ENCODE data around the gene FBN2. TPM values are rescaled to one million over a fixed set of nuclear protein-coding genes. Genes with fewer than 3 reads are reported as not detected.

The FBN2 gene
- total RNA-seq, 1 donor from 2014 or later, result 50.9 TPM

- DNase-seq (ENCODE audit: low read depth), result no peak
These were observed 222.4 kb downstream of the FBN2 start for GRCh38 chr5:128315671-128316070.

- DNase-seq (ENCODE audit: low read depth), result peak; percentile 17
These were observed 232.7 kb downstream of the FBN2 start for GRCh38 chr5:128305341-128305740.

- DNase-seq (ENCODE audit: low read depth), result no peak
These were observed 233.3 kb downstream of the FBN2 start for GRCh38 chr5:128304791-128305190.

- DNase-seq (ENCODE audit: low read depth), result peak; percentile 81
These were observed 234.0 kb downstream of the FBN2 start for GRCh38 chr5:128304088-128304487.

- no peak for DNase-seq (ENCODE audit: low read depth)
These were observed 234.5 kb downstream of the FBN2 start for GRCh38 chr5:128303593-128303992.

- DNase-seq (ENCODE audit: low read depth), result no peak
These were observed 237.9 kb downstream of the FBN2 start for GRCh38 chr5:128300181-128300580.

GRCh38 chr5:128290152-128290858, 247.7 kb downstream of the FBN2 start:
- peak; percentile 72 for DNase-seq (ENCODE audit: low read depth)

GRCh38 chr5:128287740-128288139, 250.3 kb downstream of the FBN2 start:
- no peak for DNase-seq (ENCODE audit: low read depth)

GRCh38 chr5:128284236-128284635, 253.8 kb downstream of the FBN2 start:
- peak; percentile 61 for DNase-seq (ENCODE audit: low read depth)

- DNase-seq (ENCODE audit: low read depth), result no peak
These were observed 258.7 kb downstream of the FBN2 start for GRCh38 chr5:128279345-128279744.

GRCh38 chr5:128276537-128277216, 261.4 kb downstream of the FBN2 start:
- DNase-seq (ENCODE audit: low read depth), result no peak

- no peak for DNase-seq (ENCODE audit: low read depth)
These were observed 263.6 kb downstream of the FBN2 start for GRCh38 chr5:128274441-128274840.

GRCh38 chr5:128273736-128274135, 264.3 kb downstream of the FBN2 start:
- no peak for DNase-seq (ENCODE audit: low read depth)

- DNase-seq (ENCODE audit: low read depth), result peak; percentile 84
These were observed 266.1 kb downstream of the FBN2 start for GRCh38 chr5:128271859-128272464.

GRCh38 chr5:128271071-128271470, 267.0 kb downstream of the FBN2 start:
- no peak for DNase-seq (ENCODE audit: low read depth)

- DNase-seq (ENCODE audit: low read depth), result no peak
These were observed 273.3 kb downstream of the FBN2 start for GRCh38 chr5:128264564-128265360.

- DNase-seq (ENCODE audit: low read depth), result no peak
These were observed 274.7 kb downstream of the FBN2 start for GRCh38 chr5:128263357-128263756.

- DNase-seq (ENCODE audit: low read depth), result no peak
These were observed 275.1 kb downstream of the FBN2 start for GRCh38 chr5:128262911-128263310.

- no peak for DNase-seq (ENCODE audit: low read depth)
These were observed 278.4 kb downstream of the FBN2 start for GRCh38 chr5:128259607-128260021.

GRCh38 chr5:128258372-128258771, 279.7 kb downstream of the FBN2 start:
- DNase-seq (ENCODE audit: low read depth), result no peak

- no peak for DNase-seq (ENCODE audit: low read depth)
These were observed 281.0 kb downstream of the FBN2 start for GRCh38 chr5:128257076-128257475.

GRCh38 chr5:128254789-128255188, 283.3 kb downstream of the FBN2 start:
- no peak for DNase-seq (ENCODE audit: low read depth)
